Astrocyte of the hippocampus (primary cell): ENCODE data around the gene PLSCR1.
"Not testable (repeated sequence)": the region's sequence is repeated elsewhere in the genome, so short reads cannot be mapped to it uniquely, and the experiment has no call there.

Source experiments
- DNase-seq: peaks from one replicate; pipeline ENCODE4 v3.0.0; 2011; ENCODE audit warnings: low read depth, low spot score

The PLSCR1 gene

DNA sequence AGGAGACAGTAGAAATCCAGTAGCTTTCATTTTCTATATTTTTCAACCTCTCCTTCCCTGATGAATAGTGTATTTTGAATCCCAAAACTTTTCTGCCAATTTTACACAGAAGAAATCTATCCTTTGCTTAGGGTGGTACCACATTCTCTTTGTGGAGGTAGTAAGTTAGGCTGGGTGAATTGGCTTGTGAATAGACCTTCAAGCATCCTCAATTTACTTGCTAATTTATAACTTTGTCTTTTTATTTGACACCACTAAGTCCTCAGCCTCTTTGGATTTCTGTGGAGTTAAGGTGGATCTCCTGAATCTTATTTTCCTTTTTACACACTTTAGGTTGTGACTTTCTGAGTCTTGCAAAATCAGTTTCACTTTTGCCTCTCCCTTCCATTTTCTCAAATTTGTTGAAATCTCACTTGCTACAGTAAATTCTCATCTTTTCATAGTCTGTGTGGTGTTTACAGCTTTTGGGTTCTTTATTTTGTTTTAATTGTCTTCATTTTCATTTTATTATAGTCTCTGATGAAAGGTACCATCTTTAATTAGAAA, 5.7 kb upstream of the PLSCR1 start:
- DNase-seq = no peak

DNA sequence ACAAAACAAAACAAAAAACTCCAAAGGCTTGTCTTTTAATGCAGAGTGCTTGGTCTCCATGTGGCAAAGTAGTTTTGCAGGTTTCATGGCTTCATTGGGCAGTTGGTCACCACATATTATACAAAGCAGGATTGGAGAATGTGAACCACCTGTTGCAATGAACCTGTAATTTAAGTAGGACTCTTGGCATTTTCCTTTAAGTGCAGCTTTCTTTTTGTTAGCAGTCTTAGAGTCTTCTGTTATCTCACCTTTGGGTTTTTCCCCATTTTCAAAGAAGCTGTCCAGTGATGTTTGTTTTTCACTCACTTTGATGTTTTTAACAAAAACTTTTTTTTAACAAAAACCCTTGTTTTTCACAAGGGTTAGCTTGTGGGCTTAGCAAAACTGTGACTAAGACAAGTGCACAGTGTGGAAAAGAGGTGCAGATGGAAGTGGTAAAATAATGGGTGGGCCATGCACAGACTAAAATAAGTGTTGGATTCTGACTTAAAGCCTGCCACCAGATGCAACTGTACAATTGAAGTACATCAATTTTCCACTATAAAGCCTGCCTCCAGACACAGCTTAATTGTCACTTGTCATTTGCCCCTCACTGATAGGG, 2.9 kb upstream of the PLSCR1 start:
- no peak for DNase-seq

DNA sequence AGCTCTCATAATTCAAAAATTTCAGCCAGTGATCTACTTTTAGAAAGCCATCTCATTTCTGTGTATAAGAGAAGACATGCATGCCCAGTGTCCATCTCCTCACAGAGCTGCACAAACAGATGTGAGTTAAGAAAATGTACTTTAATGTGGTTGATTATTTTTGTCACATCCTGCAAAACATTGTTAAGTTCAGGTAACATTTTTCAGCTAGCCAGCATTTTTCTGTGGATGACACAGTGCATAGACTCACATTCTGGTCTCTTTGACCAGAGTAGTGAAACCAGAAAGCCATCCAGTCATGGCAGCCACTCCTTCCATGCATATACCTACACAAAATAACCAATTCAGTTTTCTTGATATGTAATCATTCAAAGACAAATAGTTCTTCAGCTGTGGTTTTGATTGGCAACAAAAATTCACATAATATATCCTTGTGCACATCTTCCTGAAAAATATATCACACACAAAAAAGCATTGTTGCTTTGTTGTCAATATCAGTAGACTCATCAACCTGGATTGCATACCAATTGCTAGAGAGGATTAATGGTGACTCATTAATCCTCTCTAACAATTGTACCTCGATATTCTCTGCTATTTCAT, 2.1 kb upstream of the PLSCR1 start:
- no peak for DNase-seq

DNA sequence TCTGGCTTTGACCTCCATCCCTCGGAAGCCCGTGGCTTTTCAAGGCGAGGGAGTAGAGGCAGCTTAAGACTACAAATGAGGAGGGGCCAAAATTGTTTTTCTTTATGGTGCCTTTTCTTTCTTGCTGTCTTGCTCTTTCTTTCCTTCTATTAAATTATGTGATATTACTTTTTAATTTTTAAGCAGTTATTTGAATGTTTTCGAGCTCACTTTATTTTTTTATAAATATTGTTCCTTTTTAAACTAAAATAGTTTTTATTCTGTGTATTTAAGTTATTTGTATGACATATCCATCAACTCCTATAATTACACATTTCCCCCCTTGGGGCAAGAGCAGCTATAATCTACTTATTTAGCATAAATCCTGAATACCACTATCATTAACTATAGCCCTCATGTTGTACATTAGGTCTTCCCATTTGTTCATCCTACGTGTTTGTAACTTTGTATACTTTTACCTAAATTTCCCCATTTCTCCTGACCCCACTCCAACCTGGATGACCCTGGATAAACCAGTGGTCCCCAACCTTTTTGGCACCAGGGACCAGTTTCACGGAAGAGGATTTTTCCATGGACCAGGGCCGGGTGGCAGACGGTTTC, 622 bp upstream of the PLSCR1 start:
- DNase-seq = no peak

DNA sequence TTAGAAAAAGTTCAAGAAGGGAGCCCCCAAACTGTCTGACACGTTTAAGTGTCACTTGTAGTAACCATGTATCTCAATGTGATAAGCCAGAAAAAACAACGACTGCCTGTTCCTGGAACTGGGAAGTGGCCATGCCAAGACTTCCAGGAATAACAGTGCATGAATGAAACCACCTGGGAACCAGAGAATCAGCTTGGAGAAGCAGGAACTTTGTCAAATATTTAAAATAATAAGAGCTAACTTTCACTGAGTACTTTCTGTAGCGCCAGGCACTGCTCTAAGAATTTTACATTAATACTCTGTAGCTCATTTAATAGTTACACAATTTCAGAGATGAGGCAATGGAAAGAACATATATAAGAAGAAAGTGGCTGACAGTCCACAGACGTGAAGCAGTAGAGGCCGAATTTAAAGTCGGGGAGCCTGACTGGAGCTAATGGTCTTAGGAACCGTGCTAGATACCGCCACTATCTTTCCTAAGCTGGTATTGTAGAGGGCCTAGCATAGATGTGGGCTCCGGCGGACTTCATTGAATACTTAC, 876 bp downstream of the PLSCR1 start:
- peak; percentile 37 for DNase-seq

DNA sequence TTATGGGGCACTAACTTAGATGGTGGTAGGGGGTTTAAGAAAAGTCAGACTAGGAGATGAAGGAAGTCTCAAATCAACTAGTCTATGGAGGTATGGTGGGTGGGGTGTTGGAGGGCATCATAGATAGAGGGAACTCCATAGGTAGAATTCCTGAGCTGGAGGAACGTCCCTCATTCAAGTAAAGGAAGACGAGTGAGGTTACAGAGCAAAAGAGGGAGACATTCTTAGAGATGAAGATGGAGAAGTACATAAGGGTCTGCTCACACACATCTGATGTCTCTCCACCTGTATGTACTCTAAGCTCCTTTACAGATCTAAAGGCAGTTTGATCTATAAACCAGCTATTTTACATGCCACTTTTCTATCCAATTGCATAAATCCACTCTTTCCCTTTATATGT, 1.4 kb downstream of the PLSCR1 start:
- peak; percentile 7 for DNase-seq

DNA sequence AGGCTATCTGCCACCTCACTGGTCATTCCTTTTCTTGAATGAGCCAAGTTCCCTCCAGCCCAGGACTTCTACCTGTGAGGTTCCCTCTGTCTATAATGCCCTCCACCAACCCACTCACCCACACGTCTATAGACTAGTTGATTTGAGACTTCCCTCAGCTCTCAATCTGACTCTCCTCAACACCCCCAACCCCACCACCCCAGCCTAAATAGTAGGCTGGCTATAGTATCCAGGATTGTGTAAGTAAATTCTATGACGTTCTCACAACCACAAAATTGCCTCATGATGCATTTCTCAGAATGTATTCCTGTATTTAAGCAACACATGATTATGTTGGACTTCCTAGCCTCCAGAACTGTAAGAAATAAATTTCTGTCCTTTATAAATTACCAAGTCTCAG, 2.2 kb downstream of the PLSCR1 start:
- DNase-seq = no peak

DNA sequence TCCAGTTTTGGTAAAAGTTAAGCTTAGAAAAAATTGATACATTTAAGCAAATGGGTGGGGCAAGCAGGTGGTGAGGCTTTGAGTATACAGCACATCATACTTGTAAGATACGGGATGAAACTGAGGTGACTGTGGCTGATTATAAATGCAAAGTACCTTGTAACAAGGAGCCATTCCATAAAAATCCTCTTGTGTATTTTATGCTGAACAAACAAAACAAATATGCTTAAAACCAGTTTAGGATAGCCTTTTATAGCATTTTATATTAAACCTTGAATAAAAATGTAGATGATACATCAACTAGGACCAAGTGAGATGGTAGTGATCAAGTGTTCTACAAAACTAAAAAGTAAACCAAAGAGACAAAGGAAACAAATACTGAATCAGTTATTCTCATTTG, 3.4 kb downstream of the PLSCR1 start:
- DNase-seq = no peak

DNA sequence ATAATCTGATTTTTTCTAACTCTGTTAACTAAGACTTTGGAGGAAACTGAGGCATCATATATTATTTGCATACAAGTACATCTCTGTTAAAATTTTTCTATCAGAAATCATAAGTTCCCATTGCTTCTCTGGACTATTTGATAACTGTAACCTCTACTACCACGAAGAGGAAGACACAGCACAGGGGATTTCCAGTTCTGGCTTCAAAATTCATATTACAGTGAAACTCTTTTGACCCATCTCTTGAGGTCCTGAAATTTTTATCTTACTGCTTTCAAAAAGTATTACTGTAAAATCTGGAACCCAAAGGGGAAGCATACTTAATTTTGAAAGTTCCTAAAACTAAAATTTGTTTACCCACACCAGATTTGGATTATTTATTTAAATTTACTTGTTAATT, 4.2 kb downstream of the PLSCR1 start:
- no peak for DNase-seq

DNA sequence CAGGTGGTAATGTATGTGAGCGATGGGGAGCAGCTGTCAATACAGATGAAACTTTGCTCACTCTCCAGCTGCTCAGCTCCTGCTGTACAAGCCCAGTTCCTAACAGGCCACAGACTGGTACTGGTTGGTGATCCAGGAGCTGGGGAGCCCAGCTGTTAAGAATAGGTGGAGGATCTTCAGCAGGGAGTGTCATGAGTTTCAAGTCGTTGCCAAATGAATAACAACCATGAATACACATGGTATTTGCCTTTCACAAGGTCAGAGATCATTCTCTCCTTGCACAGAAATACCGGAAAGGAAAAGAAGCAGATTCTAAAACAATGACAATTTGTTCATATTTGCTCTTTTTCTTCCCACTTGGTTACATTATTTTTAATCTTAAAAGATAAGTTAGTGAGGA, 5.1 kb downstream of the PLSCR1 start:
- no peak for DNase-seq

DNA sequence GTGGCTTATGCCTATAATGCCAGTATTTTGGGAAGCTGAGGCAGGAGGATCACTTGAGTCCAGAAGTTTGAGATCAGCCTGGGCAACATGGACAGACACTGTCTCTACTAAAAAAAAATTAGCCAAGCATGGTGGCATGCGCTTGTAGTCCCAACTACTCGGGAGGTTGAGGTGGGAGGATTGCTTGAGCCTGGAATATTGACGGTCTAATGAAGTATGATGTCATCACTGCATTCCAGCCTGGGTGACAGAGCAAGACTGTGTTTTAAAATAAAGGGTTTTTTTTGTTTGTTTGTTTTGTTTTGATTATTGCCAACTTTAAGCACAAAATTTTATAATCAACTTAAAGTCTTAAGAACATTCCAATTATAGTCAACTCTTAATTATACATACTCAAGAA, 6.8 kb downstream of the PLSCR1 start:
- DNase-seq = peak; percentile 45

DNA sequence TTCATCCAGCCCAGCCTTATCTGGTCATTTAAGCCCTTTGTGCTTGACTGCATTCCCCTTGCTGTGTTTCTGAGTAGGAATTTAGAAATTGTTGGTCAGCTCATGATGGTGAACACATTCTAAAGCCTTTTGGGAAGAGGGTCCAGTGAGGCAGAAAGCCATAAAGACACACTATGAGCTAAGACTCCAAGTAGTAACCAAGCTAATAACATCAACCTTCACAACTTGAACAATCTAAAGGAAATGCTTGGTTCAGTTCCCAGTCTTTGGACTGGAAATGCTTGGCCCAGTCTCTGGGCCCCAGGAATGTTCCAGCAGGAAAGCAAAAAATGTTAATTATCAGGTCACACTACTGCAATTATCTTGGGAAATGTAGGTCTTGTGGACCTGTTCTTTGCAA, 7.7 kb downstream of the PLSCR1 start:
- peak; percentile 90 for DNase-seq

DNA sequence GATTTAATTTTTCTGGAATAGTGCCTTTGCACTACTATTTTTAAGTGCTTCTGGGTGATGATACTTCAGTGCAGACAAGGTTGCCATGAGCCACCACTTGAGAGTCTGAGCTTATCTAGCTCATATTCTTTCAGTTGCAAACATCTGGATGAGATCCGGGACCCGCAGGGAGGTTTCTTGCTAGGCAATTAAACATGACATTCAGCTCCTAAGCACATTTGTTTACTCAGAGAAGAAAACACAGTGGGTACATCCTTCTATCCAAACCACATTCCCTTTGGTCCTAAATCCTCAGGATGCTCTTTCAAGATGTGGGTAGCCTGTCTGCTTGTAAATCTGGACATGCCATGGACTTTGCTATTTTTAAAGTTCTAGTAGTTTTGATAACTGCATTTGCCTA, 12.0 kb downstream of the PLSCR1 start:
- DNase-seq = no peak

DNA sequence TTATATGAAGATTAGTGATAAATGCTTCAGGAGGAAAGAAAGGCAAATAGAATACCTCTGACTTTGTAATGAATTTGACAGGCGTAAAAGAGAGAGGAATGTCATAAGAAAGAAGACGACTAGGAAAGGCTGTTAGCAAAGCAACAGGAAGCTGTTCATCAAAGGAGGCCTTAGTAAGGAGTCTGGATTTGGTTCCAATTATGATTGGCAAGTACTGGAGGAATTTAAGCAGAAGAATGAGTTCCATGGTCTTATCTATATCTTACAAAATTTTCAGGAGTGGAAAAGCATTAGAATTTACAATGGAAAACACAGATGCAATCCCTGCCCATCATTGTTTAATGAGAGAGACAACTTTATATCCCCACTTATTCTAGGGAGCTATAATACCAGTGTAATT, 13.8 kb downstream of the PLSCR1 start:
- DNase-seq = no peak

DNA sequence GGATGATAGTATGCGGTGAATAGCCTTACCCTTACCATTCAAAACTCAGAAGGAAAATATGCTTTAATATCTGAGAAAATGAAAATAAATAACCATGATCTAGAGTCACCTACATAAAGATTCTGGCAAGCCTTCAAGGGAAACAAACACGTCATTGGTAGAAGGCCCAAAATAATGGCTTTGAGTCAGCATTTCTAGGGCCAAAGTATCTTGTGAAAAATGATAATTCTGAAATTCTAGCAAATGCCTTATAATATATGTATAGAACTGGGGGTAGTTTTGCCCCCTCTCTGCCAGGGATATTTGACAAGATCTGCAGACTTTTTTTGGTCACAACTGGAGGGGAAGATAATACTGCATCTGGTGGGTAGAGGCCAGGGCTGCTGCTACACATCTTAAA, 15.4 kb downstream of the PLSCR1 start:
- no peak for DNase-seq

DNA sequence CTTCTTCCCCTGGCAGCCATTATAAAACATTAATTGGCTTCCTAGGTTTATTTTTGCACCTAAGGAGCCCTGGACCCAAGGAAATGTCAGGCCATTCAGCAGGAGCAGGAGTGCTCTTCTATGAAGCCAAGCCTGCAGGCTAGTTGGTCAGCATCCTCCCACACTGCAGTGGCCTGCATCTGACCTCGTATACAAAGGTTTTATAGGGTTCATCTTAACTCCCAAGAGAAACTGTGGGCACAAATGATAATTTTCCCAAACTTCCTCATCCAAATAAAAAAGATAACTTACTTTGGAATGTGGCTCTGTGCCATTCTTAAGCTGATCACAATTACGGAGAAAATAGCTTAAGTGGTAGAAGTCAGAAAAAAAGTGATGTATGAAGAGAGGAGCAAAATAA, 19.4 kb downstream of the PLSCR1 start:
- no peak for DNase-seq

DNA sequence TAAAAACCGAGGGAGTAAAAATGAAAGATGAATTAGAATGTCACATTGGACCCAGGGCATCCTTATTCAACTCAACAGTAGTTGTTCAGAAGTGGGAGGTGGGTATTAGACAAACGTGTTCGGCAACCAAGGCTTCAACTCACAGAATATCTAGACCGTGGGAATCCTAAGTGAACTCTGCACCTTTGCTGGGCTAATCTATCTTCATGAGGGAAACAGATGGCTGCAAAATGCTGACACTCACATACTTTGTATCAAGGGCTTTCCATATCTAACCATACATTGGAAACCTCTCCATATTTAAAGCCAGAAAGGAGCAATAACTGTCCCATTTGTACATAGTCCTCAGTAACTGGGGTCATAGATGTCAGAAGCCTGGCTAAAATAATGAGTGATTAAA, 20.9 kb downstream of the PLSCR1 start:
- DNase-seq = no peak

DNA sequence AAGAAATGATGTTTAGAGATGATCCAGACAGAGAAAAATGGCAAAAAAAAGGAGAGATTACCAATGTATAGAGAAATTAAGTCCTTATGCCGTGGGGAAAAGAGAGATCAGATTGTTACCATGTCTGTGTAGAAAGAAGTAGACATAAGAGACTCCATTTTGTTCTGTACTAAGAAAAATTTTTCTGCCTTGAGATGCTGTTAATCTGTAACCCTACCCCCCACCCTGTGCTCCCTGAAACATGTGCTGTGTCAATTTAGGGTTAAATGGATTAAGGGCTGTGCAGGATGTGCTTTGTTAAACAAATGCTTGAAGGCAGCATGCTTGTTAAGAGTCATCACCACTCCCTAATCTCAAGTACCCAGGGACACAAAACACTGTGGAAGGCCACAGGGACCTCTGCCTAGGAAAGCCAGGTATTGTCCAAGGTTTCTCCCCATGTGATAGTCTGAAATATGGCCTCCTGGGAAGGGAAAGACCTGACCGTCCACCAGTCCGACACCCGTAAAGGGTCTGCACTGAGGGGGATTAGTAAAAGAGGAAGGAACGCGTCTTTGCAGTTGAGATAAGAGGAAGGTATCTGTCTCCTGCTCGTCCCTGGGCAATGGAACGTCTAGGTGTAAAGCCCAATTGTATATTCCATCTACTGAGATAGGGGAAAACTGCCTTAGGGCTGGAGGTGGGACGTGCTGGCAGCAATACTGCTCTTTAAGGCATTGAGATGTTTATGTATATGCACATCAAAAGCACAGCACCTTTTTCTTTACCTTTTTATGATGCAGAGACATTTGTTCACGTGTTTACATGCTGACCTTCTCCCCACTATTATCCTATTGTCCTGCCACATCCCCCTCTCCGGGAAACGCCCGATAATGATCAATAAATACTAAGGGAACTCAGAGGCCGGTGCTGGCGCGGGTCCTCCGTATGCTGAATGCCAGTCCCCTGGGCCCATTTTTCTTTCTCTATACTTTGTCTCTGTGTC, 21.9 kb downstream of the PLSCR1 start:
- DNase-seq = not testable (repeated sequence)

DNA sequence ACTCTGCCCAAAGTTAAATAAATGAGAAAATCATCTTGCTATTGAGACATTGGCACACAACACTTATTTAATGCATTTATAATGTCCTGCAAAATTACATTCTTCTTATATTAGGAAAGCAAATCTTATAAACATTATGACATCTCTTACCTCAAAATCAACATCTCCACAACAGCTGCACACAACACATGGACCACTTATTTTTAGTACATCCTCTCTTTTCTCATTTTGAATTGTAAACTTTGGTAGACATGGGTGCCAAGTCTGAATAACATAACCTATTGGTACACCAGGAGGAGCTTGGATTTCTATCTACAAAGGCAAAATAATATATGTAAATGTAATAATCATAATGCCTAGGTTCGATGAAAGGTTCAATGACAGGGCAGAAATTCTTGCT, 23.0 kb downstream of the PLSCR1 start:
- DNase-seq = no peak

DNA sequence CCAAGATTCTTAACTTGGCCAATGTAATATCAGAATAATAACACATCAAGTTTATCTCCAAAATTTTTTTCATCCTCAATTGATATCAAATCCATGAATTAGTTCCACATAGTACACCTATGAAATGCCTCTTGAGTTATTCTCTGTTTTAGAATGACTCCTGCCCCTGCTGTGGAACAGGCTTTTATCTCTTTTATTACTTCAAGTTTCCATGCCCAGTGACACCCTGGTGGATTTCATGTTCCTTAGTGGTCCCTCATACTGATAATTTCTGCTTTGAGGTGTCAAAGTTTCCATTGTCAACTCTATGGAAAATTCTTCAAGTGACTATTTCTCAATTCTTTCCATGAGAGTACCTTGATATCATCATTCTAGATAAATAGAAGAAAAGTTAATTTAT, 24.6 kb downstream of the PLSCR1 start:
- DNase-seq = no peak

DNA sequence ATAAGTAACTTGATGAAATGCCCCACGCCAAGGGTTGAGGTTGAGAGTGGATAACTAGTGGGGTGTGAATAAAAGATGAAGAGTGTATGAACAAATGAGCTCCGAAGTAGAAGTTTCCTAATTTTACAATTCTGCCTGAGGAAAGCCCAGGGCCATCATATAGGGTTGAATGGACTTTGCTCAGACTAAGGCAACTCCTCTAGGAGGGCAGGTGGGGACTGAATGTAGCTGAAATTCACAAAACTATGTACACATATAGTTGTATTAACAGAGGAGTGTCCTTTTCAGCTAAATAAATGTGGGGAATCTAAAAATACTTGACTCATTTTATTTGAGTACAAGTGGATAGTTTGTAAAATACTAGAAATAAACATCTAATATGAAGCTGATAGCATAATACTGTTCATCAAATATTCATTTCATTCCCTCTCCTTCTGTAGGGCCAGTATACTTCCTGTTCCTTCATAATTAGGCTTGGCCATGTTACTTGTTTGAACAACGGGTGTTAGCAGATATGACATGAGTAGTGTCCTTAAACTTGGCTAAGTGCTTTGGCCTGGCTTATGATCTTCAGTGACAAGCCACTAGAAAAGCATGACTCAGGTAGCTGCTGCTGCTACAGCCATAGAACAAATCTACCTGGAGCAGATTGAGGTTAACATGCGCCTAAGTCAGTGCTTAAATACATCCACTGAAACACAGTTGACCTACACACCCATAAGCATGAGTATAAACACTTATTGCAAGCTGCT, 26.5 kb downstream of the PLSCR1 start:
- no peak for DNase-seq
